GM12878 (cell line): ENCODE data around the gene CCNY.

Experiments
- CREB1 ChIP-seq: IDR thresholded peaks from 2 replicates; pipeline ENCODE4 v1.6.1; 2012; ENCODE audit warnings: low read depth, mild to moderate bottlenecking, inconsistent platforms
- DPF2 ChIP-seq: fragments of 450-650 bp; IDR thresholded peaks from 2 replicates; pipeline ENCODE4 v1.6.1; 2017; ENCODE audit warnings: mild to moderate bottlenecking
- EP300 ChIP-seq, 2 experiments: fragments of 150-350 bp in 1 of 2; IDR thresholded peaks; 2 replicates each; pipeline ENCODE4 v1.6.1; 2011 to 2012; ENCODE audit warnings: low read depth in 2 of 2, low read length in 2 of 2, borderline replicate concordance in 1 of 2, improper control_type of control experiment in 1 of 2, inconsistent platforms in 1 of 2; ENCODE audit not compliant: control insufficient read depth in 1 of 2
- EZH2 ChIP-seq: IDR thresholded peaks from 2 replicates; pipeline ENCODE4 v1.6.1; 2012; ENCODE audit warnings: low read depth, mild to moderate bottlenecking, control low read depth, inconsistent platforms, low read length, borderline replicate concordance; ENCODE audit not compliant: control insufficient read depth
- KDM1A ChIP-seq: fragments of 200-600 bp; sonication (generic); IDR thresholded peaks from 2 replicates; pipeline ENCODE4 v1.6.1; 2016; ENCODE audit warnings: borderline replicate concordance
- NBN ChIP-seq: fragments of 450-650 bp; IDR thresholded peaks from 2 replicates; pipeline ENCODE4 v1.6.1; 2016
- SMC3 ChIP-seq: IDR thresholded peaks from 2 replicates; pipeline ENCODE4 v1.6.1; 2011; ENCODE audit warnings: low read length, improper control_type of control experiment, borderline replicate concordance
- SRF ChIP-seq, 2 experiments: IDR thresholded peaks; 2 replicates each; pipeline ENCODE4 v1.6.1; 2011; ENCODE audit warnings: low read depth in 2 of 2, low read length in 2 of 2, mild to moderate bottlenecking in 1 of 2, moderate library complexity in 1 of 2
- TF ChIP-seq, protein P1 (sequence below), 3 experiments: IDR thresholded peaks in 2 of 3; conservative IDR thresholded peaks in 1 of 3; 2 replicates each; pipeline ENCODE4 v1.5.1; 2011; ENCODE audit warnings: low read depth in 3 of 3, low read length in 3 of 3, mild to moderate bottlenecking in 3 of 3, control low read depth in 2 of 3, moderate library complexity in 2 of 3, inconsistent platforms in 1 of 3, mixed read lengths in 1 of 3; ENCODE audit not compliant: control insufficient read depth in 2 of 3, insufficient read depth in 1 of 3; ENCODE audit errors: extremely low read depth in 1 of 3

DNA sequence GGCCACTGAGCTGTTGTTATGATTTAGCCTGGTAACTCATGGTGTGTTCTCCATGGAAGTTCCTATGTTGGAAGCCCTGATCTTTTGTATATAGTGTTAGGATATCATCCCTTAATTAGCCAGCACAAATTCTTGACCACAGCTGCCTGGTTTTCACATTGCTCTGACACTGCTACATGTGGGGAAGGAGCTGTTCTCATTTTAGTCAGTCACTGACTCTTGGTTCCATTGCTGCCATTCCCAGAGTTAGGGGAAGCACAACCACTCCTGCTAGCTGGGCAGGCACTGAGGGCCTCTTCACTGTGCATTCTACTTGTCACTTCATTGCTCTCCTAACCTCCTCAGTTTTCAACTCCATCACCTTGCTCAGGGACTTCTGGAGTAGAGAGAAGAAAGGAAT, 170.4 kb downstream of the CCNY start:
- TF ChIP-seq EZH2 (no peak), SMC3 (no peak), NBN (no peak), DPF2 (no peak), EP300 (IDR thresholded peaks at IDR 0.05; ENCODE audit: borderline replicate concordance in 1 of 2, control insufficient read depth in 1 of 2, low read depth in 2 of 2, low read length in 2 of 2) (no peak), KDM1A (no peak), SRF (IDR thresholded peaks at IDR 0.05; ENCODE audit: low read depth in 2 of 2, low read length in 2 of 2) (no peak), CREB1 (no peak)
- TF ChIP-seq, protein P1, sequence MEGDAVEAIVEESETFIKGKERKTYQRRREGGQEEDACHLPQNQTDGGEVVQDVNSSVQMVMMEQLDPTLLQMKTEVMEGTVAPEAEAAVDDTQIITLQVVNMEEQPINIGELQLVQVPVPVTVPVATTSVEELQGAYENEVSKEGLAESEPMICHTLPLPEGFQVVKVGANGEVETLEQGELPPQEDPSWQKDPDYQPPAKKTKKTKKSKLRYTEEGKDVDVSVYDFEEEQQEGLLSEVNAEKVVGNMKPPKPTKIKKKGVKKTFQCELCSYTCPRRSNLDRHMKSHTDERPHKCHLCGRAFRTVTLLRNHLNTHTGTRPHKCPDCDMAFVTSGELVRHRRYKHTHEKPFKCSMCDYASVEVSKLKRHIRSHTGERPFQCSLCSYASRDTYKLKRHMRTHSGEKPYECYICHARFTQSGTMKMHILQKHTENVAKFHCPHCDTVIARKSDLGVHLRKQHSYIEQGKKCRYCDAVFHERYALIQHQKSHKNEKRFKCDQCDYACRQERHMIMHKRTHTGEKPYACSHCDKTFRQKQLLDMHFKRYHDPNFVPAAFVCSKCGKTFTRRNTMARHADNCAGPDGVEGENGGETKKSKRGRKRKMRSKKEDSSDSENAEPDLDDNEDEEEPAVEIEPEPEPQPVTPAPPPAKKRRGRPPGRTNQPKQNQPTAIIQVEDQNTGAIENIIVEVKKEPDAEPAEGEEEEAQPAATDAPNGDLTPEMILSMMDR (IDR thresholded peaks at IDR 0.05 in 2 of 3, conservative IDR thresholded peaks at IDR 0.05 in 1 of 3; ENCODE audit: control insufficient read depth in 2 of 3, extremely low read depth in 1 of 3, insufficient read depth in 1 of 3, low read depth in 3 of 3, low read length in 3 of 3) = no peak
